GM19239 (cell line): ENCODE results near the gene UNC13D.
A peak's percentile ranks its signal among the peaks of the same experiment; 100 is the strongest.

ENCODE experiments used
- DNase-seq: peaks from one replicate; pipeline ENCODE4 v3.0.0; 2011; ENCODE audit warnings: low spot score; ENCODE audit not compliant: insufficient read length
- FAIRE-seq: peaks from 2 replicates; lab custom pipeline; 2011; peaks lifted over from hg19 to GRCh38; lab: Jason Lieb, UNC

Gene UNC13D

GRCh38 chr17:75809631-75810111, 34.5 kb downstream of the UNC13D start:
- DNase-seq: no peak
- FAIRE-seq: no peak

GRCh38 chr17:75808905-75809621, 35.1 kb downstream of the UNC13D start:
- no peak for DNase-seq
- FAIRE-seq: no peak

- FAIRE-seq: no peak
- DNase-seq: no peak
Measured at GRCh38 chr17:75808549-75808904, 35.7 kb downstream of the UNC13D start.

- FAIRE-seq (no peak), DNase-seq (no peak)
Measured at GRCh38 chr17:75807861-75808260, 36.3 kb downstream of the UNC13D start.

GRCh38 chr17:75806822-75807500, 37.2 kb downstream of the UNC13D start:
- no peak for FAIRE-seq
- no peak for DNase-seq

GRCh38 chr17:75803883-75804282, 40.3 kb downstream of the UNC13D start:
- no peak for DNase-seq
- no peak for FAIRE-seq

GRCh38 chr17:75799402-75799801, 44.8 kb downstream of the UNC13D start:
- no peak for FAIRE-seq
- DNase-seq: no peak

- FAIRE-seq: no peak
- no peak for DNase-seq
Measured at GRCh38 chr17:75795820-75796607, 48.2 kb downstream of the UNC13D start.

- DNase-seq: no peak
- no peak for FAIRE-seq
Measured at GRCh38 chr17:75793460-75793859, 50.7 kb downstream of the UNC13D start.

- FAIRE-seq (no peak), DNase-seq (no peak)
Measured at GRCh38 chr17:75791254-75791653, 53.0 kb downstream of the UNC13D start.

- DNase-seq (no peak), FAIRE-seq (peak; percentile 23)
Measured at GRCh38 chr17:75785016-75785890, 59.0 kb downstream of the UNC13D start.

- peak; percentile 92 for FAIRE-seq
Measured at GRCh38 chr17:75784473-75785015, 59.7 kb downstream of the UNC13D start, which contains the start of gene UNK. UNK (plus strand) TSS chr17:75784806; CDS start chr17:75784881, 75 bp downstream.

GRCh38 chr17:75783803-75784472, 60.3 kb downstream of the UNC13D start:
- FAIRE-seq (no peak), DNase-seq (no peak)

More at GRCh38 chr17:75784473-75785015, 59.7 kb downstream of the UNC13D start, which contains the start of gene UNK:
- peak; percentile 83 for DNase-seq

GRCh38 chr17:75783069-75783783, 61.0 kb downstream of the UNC13D start:
- DNase-seq (no peak), FAIRE-seq (peak; percentile 81)

- DNase-seq (no peak), FAIRE-seq (no peak)
Measured at GRCh38 chr17:75779987-75780889, 64.0 kb downstream of the UNC13D start.

GRCh38 chr17:75779250-75779986, 64.8 kb downstream of the UNC13D start:
- FAIRE-seq (peak; percentile 94), DNase-seq (peak; percentile 88)

GRCh38 chr17:75778861-75779249, 65.3 kb downstream of the UNC13D start:
- DNase-seq (no peak), FAIRE-seq (no peak)
